ENCODE measurements around the gene GFRA1. TPM values are rescaled to one million over a fixed set of nuclear protein-coding genes. Genes with fewer than 3 reads are reported as not detected.

GFRA1 gene
- polyA plus RNA-seq, 1 of the 3 experiments (the other 2 are of a cell fraction): 1.6 TPM

DNA sequence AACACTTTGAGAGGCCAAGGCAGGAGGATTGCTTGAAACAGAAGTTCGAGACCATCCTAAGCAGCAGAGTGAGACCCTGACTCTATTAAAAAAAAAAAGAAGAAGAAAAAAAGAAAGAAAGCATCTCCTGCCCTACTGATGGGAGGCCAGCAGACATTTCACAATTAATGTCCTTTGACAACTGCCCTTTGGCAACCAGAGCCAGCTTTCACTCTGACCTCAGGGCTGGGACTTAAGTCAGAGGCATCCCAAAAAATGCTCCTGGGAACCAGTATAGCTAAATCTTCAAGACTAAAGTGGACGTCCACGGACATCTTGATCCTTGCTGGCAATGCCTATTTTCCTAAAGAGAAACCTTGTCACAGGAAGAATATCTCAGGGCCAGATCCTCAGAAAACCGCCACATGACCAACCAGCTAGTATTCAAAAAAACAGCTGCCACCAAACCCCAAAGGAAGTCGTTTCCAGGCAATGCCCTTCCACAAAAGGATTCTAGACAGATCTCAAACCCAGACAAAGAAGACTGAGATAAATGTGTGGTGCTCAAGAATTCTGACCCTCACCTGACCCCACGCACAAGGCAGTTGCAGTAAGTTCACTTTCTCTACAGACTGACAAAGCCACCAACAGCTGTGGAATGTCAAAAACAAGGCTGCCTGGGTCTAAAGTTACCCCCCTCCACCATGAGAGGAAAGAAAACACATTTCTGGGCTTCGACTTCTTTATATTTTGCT is 18.4 kb downstream of the GFRA1 start (continued):
- no peak for TF ChIP-seq TEAD4 (IDR thresholded peaks at IDR 0.05; ENCODE audit: borderline replicate concordance, insufficient read depth)

DNA sequence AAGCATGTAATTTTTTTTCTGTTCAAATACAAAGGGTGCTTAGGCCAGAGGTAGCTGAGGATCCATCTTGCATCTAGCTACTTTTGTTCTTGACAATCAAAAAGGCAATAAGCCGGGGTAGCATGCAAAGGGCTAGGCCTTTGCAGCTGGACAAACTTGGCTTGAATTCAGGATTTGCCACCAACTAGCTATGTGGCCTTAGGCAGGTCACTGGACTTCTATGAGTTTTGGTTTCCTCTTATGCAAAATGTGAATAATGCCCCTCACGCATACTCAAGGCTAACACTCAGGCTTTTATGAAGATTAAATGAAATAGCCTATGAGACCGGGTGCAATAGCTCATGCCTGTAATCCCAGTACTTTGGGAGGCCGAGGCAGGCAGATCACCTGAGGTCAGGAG is 19.3 kb downstream of the GFRA1 start:
- Histone ChIP-seq H3K4me1 (ENCODE audit: control insufficient read depth in 1 of 2, insufficient read depth in 2 of 2, low read depth in 1 of 2, low read length in 1 of 2) (no peaks in the 10 kb centered on the region; a peak in 1 of 4 replicates), H3K4me2 (no peak overlapping the region), H3K27ac (ENCODE audit: low read depth in 2 of 2, low read length in 1 of 2) (no peak overlapping the region), H4K20me1 (ENCODE audit: insufficient read depth) (no peaks in the 10 kb centered on the region), H3K27me3 (ENCODE audit: insufficient read depth) (no peaks in the 10 kb centered on the region), H3K9me2 (no peaks in the 10 kb centered on the region), H3K36me3 (replicated peaks in 1 of 2; ENCODE audit: control insufficient read depth in 1 of 2, insufficient read depth in 2 of 2, low read length in 1 of 2) (no peaks in the 10 kb centered on the region), H3K9me3 (no peaks in the 10 kb centered on the region), H2AFZ (ENCODE audit: low read depth) (no peak overlapping the region), H3F3A (replicated peaks; ENCODE audit: insufficient read depth) (no peaks in the 10 kb centered on the region), H3K4me3 (ENCODE audit: low read depth in 2 of 2, low read length in 1 of 2) (no peak overlapping the region), H3K9ac (no peak overlapping the region), H3K79me2 (ENCODE audit: insufficient read depth) (no peaks in the 10 kb centered on the region)
- ChIA-PET CTCF (no interaction called here), POLR2A (no interaction called here)
- TF ChIP-seq CHD2 (IDR thresholded peaks at IDR 0.05; ENCODE audit: low read length, partially characterized antibody) (no peak), NRF1 (IDR thresholded peaks at IDR 0.05; ENCODE audit: low read depth, low read length) (no peak)
- DNase-seq: no peak
- 60% methylated on average over 4 of the region's 4 CpGs for WGBS (ENCODE audit: low lambda C conversion rate)

DNA sequence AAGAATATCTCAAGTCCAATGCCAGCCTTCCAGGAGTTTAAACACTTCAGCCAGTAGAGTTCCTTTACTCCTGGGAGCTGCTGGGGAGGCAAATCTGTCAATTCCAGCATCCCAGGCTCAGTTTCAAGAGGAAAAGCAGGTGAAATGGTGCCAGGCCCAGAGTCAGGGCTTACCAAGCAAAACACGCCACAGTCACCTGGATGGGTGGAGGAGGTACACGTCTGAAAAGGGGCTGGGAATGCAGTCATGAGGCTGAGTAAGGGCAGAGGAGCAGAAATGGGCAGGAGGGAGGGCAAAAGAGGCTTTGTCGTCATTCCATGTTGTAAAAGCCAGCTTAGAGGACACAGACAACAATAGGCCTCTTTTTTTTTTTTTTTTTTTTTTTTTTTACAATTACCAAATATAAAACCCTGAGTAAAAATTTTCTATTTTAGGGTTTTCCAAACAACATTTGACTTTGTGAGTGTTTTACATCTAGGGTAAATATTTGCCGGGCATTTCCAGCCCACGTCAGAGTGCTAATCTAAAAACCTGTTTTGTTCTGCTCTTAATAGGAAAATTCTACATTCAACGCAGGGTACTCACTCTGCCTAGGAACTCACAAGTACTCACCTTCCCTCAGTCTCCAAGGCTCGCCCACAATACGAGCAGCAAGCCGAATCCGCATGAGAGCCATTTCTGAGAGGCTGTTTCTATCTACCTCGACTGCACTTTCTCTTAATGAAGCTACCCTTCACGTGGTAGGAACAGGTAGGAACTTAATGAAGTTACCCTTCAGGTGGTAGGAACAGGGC is 21.2 kb downstream of the GFRA1 start:
- Histone ChIP-seq H3K4me3 (ENCODE audit: low read depth in 2 of 2, low read length in 1 of 2) (no peak overlapping the region), H3K9me2 (no peaks in the 10 kb centered on the region), H3K9ac (no peak overlapping the region), H3K36me3 (replicated peaks in 1 of 2; ENCODE audit: control insufficient read depth in 1 of 2, insufficient read depth in 2 of 2, low read length in 1 of 2) (no peaks in the 10 kb centered on the region), H3K27me3 (ENCODE audit: insufficient read depth) (no peaks in the 10 kb centered on the region), H3F3A (replicated peaks; ENCODE audit: insufficient read depth) (no peaks in the 10 kb centered on the region), H3K9me3 (no peaks in the 10 kb centered on the region), H3K4me1 (ENCODE audit: control insufficient read depth in 1 of 2, insufficient read depth in 2 of 2, low read depth in 1 of 2, low read length in 1 of 2) (no peaks in the 10 kb centered on the region; a peak in 1 of 4 replicates), H3K27ac (ENCODE audit: low read depth in 2 of 2, low read length in 1 of 2) (no peak overlapping the region), H3K4me2 (no peak overlapping the region), H4K20me1 (ENCODE audit: insufficient read depth) (no peaks in the 10 kb centered on the region), H2AFZ (ENCODE audit: low read depth) (no peak overlapping the region), H3K79me2 (ENCODE audit: insufficient read depth) (no peaks in the 10 kb centered on the region)
- WGBS (ENCODE audit: low lambda C conversion rate): 54% methylated on average over 12 of the region's 12 CpGs
- DNase-seq: no peak
- ChIA-PET CTCF (no interaction called here), POLR2A (no interaction called here)
- no peak for TF ChIP-seq GATA2 (CRISPR knock-in tag; IDR thresholded peaks at IDR 0.05)
- TF ChIP-seq RXRA (IDR thresholded peaks at IDR 0.05; ENCODE audit: borderline replicate concordance, low read depth): no peak
- TF ChIP-seq RFX5 (IDR thresholded peaks at IDR 0.05; ENCODE audit: low read length): no peak
- TF ChIP-seq, protein P1, sequence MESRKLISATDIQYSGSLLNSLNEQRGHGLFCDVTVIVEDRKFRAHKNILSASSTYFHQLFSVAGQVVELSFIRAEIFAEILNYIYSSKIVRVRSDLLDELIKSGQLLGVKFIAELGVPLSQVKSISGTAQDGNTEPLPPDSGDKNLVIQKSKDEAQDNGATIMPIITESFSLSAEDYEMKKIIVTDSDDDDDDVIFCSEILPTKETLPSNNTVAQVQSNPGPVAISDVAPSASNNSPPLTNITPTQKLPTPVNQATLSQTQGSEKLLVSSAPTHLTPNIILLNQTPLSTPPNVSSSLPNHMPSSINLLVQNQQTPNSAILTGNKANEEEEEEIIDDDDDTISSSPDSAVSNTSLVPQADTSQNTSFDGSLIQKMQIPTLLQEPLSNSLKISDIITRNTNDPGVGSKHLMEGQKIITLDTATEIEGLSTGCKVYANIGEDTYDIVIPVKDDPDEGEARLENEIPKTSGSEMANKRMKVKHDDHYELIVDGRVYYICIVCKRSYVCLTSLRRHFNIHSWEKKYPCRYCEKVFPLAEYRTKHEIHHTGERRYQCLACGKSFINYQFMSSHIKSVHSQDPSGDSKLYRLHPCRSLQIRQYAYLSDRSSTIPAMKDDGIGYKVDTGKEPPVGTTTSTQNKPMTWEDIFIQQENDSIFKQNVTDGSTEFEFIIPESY (IDR thresholded peaks at IDR 0.05; ENCODE audit: borderline replicate concordance, low read depth): no peak
- TF ChIP-seq SMC3 (IDR thresholded peaks at IDR 0.05; ENCODE audit: low read depth, low read length): no peak
- no peak for TF ChIP-seq RCOR1 (IDR thresholded peaks at IDR 0.05; ENCODE audit: low read length)
- no peak for TF ChIP-seq FOXJ3 (CRISPR knock-in tag; IDR thresholded peaks at IDR 0.05)
- TF ChIP-seq NFIC (IDR thresholded peaks at IDR 0.05; ENCODE audit: borderline replicate concordance): no peak
- TF ChIP-seq YY1 (IDR thresholded peaks at IDR 0.05; ENCODE audit: low read depth): no peak
- TF ChIP-seq ELF1 (IDR thresholded peaks at IDR 0.05): no peak
- no peak for TF ChIP-seq EZH2phosphoT487 (IDR thresholded peaks at IDR 0.05; ENCODE audit: borderline replicate concordance, low read depth)
- no peak for TF ChIP-seq FOXM1 (IDR thresholded peaks at IDR 0.05; ENCODE audit: low read depth)
- TF ChIP-seq, protein P2, sequence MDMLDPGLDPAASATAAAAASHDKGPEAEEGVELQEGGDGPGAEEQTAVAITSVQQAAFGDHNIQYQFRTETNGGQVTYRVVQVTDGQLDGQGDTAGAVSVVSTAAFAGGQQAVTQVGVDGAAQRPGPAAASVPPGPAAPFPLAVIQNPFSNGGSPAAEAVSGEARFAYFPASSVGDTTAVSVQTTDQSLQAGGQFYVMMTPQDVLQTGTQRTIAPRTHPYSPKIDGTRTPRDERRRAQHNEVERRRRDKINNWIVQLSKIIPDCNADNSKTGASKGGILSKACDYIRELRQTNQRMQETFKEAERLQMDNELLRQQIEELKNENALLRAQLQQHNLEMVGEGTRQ (IDR thresholded peaks at IDR 0.05; ENCODE audit: borderline replicate concordance, low read depth, low read length): no peak
- no peak for TF ChIP-seq GABPA (IDR thresholded peaks at IDR 0.05; ENCODE audit: low read depth)
- TF ChIP-seq MXI1 (IDR thresholded peaks at IDR 0.05; ENCODE audit: low read depth, low read length): no peak

All from SK-N-SH (cell line).